Measurements from ENCODE around the gene TOLLIP. TPM values are rescaled to one million over a fixed set of nuclear protein-coding genes. Genes with fewer than 3 reads are reported as not detected.

TOLLIP gene
- total RNA-seq, 1 donor from 2014 or later, result 67.5 TPM

DNA sequence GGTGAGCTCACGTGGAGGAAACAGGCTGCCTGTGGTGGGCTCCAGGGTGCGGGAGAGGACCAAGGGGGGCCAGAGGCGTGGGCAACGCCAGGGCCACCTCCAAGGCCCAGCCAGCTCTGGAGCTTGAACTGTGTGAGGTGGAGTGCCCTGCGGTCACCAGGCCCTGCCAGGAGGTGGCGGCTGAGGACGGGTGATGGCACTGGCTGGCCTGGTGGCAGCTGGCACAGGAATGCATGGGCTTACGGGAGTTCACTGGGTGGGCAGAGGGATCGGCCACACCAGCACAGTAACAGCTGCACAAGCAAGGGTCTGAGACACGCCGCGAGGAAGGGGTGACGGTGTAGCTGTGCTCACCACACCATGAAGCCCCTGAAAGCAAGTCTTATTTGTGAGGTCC is 15.8 kb downstream of the TOLLIP start:
- H3K36me3 Mint-ChIP-seq (ENCODE audit: unreplicated experiment), result no peaks in the 10 kb centered on the region
- TF ChIP-seq, protein P1, sequence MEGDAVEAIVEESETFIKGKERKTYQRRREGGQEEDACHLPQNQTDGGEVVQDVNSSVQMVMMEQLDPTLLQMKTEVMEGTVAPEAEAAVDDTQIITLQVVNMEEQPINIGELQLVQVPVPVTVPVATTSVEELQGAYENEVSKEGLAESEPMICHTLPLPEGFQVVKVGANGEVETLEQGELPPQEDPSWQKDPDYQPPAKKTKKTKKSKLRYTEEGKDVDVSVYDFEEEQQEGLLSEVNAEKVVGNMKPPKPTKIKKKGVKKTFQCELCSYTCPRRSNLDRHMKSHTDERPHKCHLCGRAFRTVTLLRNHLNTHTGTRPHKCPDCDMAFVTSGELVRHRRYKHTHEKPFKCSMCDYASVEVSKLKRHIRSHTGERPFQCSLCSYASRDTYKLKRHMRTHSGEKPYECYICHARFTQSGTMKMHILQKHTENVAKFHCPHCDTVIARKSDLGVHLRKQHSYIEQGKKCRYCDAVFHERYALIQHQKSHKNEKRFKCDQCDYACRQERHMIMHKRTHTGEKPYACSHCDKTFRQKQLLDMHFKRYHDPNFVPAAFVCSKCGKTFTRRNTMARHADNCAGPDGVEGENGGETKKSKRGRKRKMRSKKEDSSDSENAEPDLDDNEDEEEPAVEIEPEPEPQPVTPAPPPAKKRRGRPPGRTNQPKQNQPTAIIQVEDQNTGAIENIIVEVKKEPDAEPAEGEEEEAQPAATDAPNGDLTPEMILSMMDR (IDR thresholded peaks at IDR 0.05; ENCODE audit: partially characterized antibody, unreplicated experiment), result no peak
- peaks cover 1% of the 10 kb centered on the region for H3K9me3 Mint-ChIP-seq (ENCODE audit: unreplicated experiment)
- H3K4me3 Mint-ChIP-seq (ENCODE audit: unreplicated experiment), result no peak overlapping the region
- peak; percentile 32 for DNase-seq
- H3K27me3 Mint-ChIP-seq (ENCODE audit: unreplicated experiment), result peaks cover 4% of the 10 kb centered on the region
- no peak overlapping the region for H3K27ac Mint-ChIP-seq (ENCODE audit: unreplicated experiment)
- peaks cover 10% of the 10 kb centered on the region for H3K4me1 Mint-ChIP-seq (ENCODE audit: low read depth, unreplicated experiment)

DNA sequence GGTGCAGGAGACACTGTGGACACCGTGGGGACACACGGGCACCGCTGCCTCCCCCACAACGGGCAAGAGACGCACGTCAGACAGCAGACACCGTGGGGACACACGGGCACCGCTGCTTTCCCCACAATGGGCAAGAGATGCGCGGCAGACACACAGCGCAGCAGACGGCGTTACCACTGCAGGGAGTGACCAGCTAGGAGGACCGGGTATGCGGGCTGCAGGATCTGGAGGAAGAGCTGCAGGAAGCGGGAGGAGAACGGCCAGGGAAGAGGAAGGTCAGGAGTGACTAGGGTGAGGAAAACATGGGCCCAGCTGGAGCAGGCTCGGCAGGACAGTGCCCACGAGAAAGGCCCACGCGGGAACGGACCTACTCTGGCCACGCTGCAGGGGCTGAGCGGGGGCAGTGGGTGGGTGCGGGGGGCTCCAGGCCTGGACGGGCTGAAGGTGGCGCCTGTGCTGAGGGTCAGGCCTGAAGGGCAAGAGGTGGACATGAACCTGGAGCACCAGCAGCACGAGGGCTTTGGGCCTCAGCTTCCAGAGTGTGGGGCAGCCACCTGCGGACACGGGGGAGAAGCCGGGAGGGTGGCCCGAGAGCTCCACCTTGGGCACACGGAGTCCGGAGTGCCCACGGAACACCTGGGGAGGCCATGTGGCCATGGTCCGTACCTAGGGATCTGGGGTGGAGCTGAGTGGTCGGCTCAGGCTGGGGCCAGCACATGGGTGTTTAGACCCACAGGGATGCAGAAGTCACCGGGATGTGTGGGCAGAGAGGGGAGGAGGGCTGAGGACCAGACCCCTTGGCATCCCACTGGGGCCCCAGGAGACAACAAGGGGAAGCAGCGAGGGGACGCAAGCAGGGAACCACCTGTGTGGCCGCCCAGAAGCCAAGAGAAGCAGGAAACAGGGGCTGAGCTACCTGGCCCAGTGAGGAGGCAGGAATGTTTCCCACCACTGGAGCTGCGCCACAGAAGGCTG is 16.5 kb downstream of the TOLLIP start:
- peaks cover 4% of the 10 kb centered on the region for H3K27me3 Mint-ChIP-seq (ENCODE audit: unreplicated experiment)
- peaks cover 5% of the 10 kb centered on the region for H3K4me1 Mint-ChIP-seq (ENCODE audit: low read depth, unreplicated experiment)
- no peak for DNase-seq
- TF ChIP-seq, protein P1 (IDR thresholded peaks at IDR 0.05; ENCODE audit: partially characterized antibody, unreplicated experiment), result no peak
- no peaks in the 10 kb centered on the region for H3K9me3 Mint-ChIP-seq (ENCODE audit: unreplicated experiment)
- no peak overlapping the region for H3K27ac Mint-ChIP-seq (ENCODE audit: unreplicated experiment)
- H3K4me3 Mint-ChIP-seq (ENCODE audit: unreplicated experiment), result no peak overlapping the region
- H3K36me3 Mint-ChIP-seq (ENCODE audit: unreplicated experiment), result no peaks in the 10 kb centered on the region

DNA sequence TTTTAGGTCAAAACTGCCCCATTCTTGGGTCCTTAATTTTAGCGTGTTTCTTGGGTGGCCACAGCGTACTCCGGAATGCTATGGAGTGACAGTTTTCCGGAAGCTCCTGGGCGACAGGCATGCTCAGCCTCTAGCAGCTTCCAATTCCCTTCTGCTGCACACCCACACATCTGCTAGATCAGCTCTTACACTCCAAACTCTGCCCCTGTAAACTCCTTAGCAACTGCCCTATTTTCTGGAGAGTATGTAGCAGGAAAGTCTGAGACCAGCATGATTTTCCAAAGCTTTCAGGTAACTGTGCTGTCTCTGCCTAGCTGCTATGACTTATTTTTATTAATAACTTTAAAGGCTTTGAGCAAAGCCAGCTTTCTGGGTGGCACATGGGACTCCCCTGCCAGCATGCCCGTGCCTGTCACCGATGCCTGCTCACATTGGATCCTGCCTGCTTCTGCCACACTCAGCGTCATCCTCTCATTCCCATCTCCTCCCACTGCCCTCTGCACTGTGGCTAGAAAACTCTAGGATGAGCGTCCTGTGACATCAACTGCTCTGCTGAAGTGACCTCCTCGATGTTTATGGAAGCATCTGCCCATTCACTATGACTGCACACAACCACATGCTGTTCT is 17.3 kb downstream of the TOLLIP start:
- H3K4me3 Mint-ChIP-seq (ENCODE audit: unreplicated experiment), result no peak overlapping the region
- H3K4me1 Mint-ChIP-seq (ENCODE audit: low read depth, unreplicated experiment), result peaks cover 5% of the 10 kb centered on the region
- H3K27ac Mint-ChIP-seq (ENCODE audit: unreplicated experiment), result peak overlapping the region; percentile 40
- DNase-seq, result no peak
- no peaks in the 10 kb centered on the region for H3K36me3 Mint-ChIP-seq (ENCODE audit: unreplicated experiment)
- TF ChIP-seq, protein P1 (IDR thresholded peaks at IDR 0.05; ENCODE audit: partially characterized antibody, unreplicated experiment), result no peak
- no peaks in the 10 kb centered on the region for H3K9me3 Mint-ChIP-seq (ENCODE audit: unreplicated experiment)
- peaks cover 4% of the 10 kb centered on the region for H3K27me3 Mint-ChIP-seq (ENCODE audit: unreplicated experiment)

DNA sequence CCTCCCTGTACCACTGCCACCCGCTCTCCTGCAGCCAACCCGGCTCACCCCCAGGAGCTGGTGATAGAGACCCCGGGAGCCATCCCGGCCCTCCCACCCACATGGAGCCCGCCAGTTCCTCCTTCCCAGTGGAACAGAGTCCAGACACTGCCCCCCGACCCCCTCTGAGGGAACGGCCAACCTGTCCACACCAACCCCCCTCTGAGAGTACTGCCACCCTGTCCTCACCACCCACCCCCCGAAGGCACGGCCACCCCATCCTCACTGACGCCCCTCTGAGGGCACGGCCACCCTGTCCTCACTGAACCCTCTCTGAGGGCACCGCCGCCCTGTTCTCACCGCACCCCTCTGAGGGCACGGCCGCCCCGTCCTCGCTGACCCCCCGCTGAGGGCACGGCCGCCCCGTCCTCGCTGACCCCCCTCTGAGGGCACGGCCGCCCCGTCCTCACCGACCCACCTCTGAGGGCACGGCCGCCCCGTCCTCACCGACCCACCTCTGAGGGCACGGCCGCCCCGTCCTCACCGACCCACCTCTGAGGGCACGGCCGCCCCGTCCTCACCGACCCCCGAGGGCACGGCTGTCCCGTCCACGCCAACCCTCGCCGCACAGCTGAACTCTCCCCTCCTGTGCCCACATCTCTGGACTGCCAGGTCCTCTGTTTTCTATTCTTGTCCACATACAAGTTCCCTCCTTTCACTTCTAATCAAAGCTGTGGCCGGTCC is 18.0 kb downstream of the TOLLIP start:
- H3K27ac Mint-ChIP-seq (ENCODE audit: unreplicated experiment), result peak overlapping the region; percentile 40
- no peak overlapping the region for H3K4me3 Mint-ChIP-seq (ENCODE audit: unreplicated experiment)
- TF ChIP-seq, protein P1 (IDR thresholded peaks at IDR 0.05; ENCODE audit: partially characterized antibody, unreplicated experiment), result no peak
- H3K4me1 Mint-ChIP-seq (ENCODE audit: low read depth, unreplicated experiment), result peaks cover 5% of the 10 kb centered on the region
- peaks cover 6% of the 10 kb centered on the region for H3K27me3 Mint-ChIP-seq (ENCODE audit: unreplicated experiment)
- H3K9me3 Mint-ChIP-seq (ENCODE audit: unreplicated experiment), result no peaks in the 10 kb centered on the region
- no peaks in the 10 kb centered on the region for H3K36me3 Mint-ChIP-seq (ENCODE audit: unreplicated experiment)
- DNase-seq, result peak; percentile 10
